SIG-M5 treated with dmso at 0.1 percent for 504 hours (cell line): ENCODE data around the gene SUMF2.
"Not testable (repeated sequence)": the region's sequence is repeated elsewhere in the genome, so short reads cannot be mapped to it uniquely, and the experiment has no call there.

ENCODE experiments used
- DNase-seq: peaks from one replicate; lab custom pipeline; 2025; ENCODE audit not compliant: unreplicated experiment; lab: John Stamatoyannopoulos, UW

Gene SUMF2

GRCh38 chr7:56106108-56107073 is 42.3 kb downstream of the SUMF2 start, which contains the start of gene CHCHD2:
CHCHD2 (minus strand) TSS chr7:56106476; CDS start chr7:56106413, 63 bp downstream.
- peak; percentile 99 for DNase-seq

DNA sequence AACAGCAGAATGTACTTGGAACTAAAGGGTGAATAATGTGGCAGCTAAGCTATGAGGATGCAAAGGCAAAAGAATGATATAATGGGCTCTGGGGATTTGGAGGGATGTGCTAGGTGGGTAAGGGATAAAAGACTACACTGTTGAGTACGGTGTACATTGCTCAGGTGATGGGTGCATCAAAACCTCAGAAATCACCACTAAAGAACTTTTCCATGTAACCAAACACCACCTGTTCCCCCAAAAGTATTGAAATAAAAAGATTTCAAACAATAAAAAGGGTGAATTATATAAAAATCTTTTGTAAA is 43.8 kb downstream of the SUMF2 start:
- DNase-seq: no peak

DNA sequence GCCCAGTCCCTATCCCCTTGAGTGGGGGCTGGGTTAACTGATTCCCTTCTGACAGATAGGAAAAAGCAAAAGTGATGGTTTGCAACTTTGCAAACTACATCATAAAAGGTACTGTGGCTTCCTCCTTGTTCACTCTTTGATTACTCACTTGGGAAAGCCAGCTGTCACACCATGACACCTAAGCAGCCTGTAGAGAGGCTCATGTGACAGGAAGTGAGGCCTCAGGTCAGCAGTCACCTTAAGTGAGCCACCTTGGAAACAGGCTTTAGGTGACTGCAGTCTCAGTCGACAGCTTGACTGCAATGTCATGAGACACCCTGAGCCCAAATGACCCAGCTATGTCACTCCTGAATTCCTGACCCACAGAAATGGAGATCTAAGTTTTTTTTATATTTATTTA is 46.5 kb downstream of the SUMF2 start:
- DNase-seq: no peak

- DNase-seq: not testable (repeated sequence)
Observed at GRCh38 chr7:56112244-56112643, 48.2 kb downstream of the SUMF2 start.

DNA sequence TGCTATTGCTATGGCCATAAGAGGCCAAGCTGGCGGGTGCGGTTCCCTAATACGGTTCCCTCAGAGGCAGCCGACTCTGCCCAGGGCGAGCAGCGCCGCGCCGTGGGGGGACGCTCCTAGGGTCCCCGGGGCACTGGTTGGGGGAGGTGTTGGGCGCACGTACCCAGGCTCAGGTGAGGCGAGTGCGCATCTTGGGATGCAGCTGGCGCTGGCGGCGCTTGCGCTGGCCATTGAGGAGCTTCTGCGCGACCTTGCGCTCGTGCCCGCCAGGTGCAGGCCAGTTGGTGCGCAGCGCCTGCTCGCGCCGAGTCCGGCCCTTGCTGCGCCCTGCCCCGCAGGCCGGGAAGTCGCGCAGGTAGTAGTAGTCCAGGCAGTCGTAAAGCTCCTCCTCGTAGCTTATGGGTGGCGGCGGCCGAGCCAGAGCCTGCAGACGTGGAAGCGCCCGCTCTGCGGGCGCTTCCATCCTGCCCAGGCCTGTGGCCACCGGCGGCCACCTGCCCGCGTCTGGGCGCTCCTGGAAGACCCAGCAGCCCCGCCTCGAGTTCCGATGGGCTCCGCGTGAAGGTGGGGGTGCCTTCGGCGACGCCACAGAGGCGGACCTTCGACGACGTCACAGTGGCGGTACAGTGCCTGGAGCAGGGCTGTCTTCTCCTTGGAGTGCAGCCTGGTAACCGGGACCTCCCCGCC is 51.9 kb downstream of the SUMF2 start, which contains the start of gene NUPR2:
Gene NUPR2, minus strand, starts transcription at position 566 of the 687 bp plus-strand sequence. Its CDS starts 103 bp downstream, at position 463.
- no peak for DNase-seq

- no peak for DNase-seq
Observed at GRCh38 chr7:56121440-56121839, 57.4 kb downstream of the SUMF2 start.

DNA sequence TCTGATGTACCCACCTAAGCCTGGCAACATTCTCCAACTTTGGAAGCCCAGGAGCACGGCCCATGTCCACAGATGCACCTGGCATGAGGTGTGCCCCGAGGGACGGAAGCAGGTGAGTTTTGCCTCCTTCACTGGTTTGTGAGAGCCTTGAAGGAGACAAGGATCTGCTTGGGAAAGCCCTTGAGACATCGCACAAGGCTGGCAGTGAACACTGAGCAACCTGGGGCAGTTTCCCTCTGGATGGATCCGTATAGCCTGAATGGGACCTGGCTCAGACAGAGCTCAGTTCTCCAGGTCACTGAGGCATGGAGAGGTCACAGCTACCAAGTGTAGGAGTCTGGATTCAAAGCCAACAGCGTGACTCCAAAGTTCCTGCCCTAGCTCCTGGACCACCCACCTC is 60.9 kb downstream of the SUMF2 start:
- no peak for DNase-seq

GRCh38 chr7:56125831-56126230 is 61.7 kb downstream of the SUMF2 start:
- no peak for DNase-seq

DNA sequence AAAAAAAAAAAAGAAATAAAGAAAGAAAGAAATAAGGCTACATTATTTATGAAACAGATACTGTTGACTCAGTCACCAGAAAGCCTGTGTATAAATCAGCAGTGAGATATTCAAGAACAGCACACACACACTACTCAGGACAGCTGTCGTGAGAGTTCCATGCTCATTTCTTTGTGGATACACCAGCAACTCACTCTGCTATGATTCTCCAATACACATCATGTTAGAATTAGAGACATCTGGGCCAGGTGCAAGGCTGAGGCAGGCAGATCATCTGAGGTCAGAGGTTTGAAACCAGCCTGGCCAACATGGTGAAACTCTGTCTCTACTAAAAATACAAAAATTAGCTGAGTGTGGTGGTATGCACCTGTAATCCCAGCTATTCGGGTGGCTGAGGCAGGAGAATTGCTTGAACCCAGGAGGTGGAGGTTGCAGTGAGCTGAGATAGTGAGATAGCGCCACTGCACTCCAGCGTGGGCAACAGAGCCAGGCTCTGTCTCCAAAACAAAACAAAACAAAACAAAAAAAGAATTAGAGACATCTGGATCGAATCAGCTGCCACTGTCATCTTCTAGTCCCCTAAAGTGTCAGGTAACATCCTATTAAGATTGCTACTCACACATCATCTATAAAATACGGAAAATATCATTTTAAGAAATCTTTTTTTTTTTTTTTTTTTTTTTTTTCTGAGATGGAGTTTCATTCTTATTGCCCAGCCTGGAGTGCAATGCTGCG is 63.3 kb downstream of the SUMF2 start:
- no peak for DNase-seq
